DOHH2 (cell line): ENCODE results near the gene AFDN.

Experiments
- CTCF ChIP-seq: fragments of 200-600 bp; sonication (generic); IDR thresholded peaks from one replicate; pipeline ENCODE4 v1.5.1; 2014; ENCODE audit warnings: antibody characterized with exemption, mild to moderate bottlenecking, low read depth, low read length; ENCODE audit not compliant: poor library complexity, severe bottlenecking
- EZH2phosphoT487 ChIP-seq: fragments of 200-600 bp; sonication (generic); IDR thresholded peaks from 2 replicates; pipeline ENCODE4 v1.6.1; 2017; ENCODE audit warnings: borderline replicate concordance, mild to moderate bottlenecking, antibody characterized with exemption, low read length, moderate library complexity, mixed read lengths

- no peak for TF ChIP-seq EZH2phosphoT487
- TF ChIP-seq CTCF = no peak
These were observed 101.4 kb downstream of the AFDN start for GRCh38 chr6:167928111-167928510.
